OCI-M1 (cell line): ENCODE measurements around the gene NOLC1.

Experiments used
- DNase-seq: peaks from one replicate; lab custom pipeline; 2025; lab: John Stamatoyannopoulos, UW

The NOLC1 gene

DNA sequence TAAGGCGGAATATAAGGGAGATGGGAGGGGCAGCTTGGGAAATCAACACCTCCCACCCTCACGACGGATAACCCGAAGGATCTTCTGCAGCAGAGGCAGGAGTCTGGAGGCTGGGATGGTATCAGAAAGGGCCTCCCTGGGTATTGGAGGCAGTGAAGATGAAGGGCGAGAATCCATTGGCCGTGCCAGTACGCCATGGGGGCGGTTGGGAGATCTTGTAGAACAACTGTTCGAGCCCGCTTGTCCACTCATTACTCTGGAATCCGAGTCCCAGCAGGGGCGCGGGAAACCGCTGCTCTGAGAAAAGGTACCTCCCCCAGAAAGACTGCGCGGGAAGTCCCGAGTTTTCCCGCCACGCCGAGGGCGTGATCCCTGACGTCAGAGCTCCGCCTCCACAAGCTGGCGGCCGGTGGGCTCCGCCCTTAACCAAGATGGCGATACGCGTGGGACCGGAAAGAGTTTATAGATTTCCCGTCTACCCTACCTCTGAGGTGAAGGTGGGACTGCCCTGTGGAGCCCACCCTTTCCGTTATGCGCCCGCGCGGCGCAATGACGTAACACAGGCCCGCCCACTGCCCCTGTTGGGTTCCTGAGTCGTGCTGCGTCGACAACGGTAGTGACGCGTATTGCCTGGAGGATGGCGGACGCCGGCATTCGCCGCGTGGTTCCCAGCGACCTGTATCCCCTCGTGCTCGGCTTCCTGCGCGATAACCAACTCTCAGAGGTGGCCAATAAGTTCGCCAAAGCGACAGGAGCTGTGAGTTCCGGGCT is at the start of gene NOLC1:
TSS of gene NOLC1 (plus strand) at position 616 of the 771 bp plus-strand sequence. CDS start at position 638, 22 bp downstream.
- DNase-seq, result peak; percentile 100

DNA sequence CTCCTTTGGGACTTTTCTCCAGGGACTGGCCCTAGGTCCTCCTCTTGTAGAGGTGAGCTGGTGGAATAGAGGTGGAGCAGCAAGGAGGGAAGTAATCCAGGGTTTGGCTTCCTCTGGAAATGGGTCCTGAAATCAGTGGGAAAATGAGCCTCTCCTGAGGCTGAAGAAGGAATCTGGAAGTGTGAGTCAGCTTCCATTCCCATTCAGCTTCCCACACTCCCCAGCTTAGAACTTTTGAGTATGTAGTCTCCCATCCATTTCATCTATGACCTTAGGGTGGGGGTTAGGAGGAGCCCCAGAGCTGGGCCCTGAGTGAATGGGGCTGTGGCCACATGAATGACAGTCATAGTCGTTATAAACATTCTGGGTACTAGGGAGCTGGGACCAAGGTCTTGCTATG is 49.8 kb upstream of the NOLC1 start:
- no peak for DNase-seq

- no peak for DNase-seq
These were observed 45.2 kb upstream of the NOLC1 start for GRCh38 chr10:102106998-102107397.

DNA sequence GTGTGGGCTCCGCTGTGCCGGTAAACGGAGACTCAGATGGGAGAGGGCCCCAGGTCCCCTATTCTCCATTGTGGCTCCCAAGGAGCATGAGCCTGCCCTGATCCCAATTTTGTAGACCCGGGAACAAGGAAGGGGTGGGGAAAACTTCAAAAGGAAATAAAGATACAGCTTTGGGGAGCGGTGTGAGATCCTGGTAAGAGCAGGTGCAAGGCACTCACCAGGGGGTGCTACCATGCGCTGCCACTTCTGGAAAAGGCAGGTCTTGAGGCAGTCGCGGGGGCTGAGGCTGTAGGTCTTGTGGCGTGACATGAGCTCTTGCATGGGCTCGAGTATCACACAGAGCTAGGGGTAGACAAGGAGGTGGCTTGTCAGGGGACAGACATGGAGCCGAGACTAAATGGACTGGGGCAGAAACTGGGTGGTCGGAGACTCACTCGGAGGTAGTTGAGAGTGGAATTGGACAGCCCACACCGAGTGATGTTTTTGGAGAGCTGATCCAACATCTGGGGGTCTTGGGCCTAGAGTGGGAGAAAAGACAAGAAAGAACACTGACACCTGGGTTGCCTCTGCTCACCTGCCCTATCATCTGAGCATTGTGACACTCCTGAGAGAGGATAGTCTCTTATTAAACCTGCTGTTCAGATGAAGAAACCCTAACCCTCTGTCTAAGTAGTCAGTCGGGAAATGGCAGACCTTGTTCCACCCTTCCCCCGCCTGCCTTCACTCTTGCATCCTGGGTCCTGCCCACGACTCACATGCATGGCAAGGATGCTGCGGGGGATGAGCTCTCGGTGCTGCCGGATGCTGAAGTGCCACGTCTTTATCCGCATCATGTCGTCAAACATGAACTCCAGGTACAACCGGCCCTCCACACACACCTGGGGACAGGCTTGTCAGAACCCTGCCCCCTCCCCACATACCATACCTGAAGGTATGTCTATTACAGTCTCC is 42.7 kb upstream of the NOLC1 start:
- no peak for DNase-seq

GRCh38 chr10:102111276-102111675 is 40.9 kb upstream of the NOLC1 start:
- no peak for DNase-seq

- peak; percentile 98 for DNase-seq
These were observed 39.9 kb upstream of the NOLC1 start for GRCh38 chr10:102112210-102112817.

DNA sequence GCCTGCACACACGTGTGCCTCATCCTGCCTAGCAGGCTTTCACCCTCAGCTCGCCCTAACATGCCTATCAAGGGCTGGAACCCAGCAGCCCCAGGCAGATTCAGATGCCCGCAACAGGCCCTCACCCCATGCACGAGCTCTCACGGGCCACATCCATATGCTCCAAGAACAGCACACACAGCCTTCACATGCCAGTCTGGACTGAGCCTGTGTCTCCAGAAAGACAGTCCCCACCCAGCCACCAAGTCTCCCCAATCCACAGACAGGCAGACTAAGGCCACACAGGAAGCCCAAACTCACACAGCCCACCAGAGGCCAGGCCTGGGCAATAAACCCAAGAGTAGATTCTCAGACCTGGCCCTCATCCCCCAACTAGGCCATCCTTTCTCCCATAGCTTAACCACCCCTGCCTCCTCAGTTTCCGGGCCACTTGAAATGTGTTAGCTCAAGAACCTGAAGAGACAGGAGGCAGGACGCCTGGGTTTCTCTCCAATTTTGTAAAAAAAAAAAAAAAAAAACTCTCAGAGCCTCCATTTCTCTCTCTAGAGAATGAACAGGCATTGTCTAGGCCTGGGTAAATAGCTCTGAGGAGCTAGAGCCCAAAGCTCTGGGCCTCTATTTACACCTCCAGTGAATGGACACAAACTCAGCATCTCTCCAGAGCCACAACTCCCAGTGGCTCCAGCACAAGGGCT is 38.8 kb upstream of the NOLC1 start:
- peak; percentile 80 for DNase-seq

GRCh38 chr10:102113956-102114857 is 38.0 kb upstream of the NOLC1 start:
- peak; percentile 51 for DNase-seq

DNA sequence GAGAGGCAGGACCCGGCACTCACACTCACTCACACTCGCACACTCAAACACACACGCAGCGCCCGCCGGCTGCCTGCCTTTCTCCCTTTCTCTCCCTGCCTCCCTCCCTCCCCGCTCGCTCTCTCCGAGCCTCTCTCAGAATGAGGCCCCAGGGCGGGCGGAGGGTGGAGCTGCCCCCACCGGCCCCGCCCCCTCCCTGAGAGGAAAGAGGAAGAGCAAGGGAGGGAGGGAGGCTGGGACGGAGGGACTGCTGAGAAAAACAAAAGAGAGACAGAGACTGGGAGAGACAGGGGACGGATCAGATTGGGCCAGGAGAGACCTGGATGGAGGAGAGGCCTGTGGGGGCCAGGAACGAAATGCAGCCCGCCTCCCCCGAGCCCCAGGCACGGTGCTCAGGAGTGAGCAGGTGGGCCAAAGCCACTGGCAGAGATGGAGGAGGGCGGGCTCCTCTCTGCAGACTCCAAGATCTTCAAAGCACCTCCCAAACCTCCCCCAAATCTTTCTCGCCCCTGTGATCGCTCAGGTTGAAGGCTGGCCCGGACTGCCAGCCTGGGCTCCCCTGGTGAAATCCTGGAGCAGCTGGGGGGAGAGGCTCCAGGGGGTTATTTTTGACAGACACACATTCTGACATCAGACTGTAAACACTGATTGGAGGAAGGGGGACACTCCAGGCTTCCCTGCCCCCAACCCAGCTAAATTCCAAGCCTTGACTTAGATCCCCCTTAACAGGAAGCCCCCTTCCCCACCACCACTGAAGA is 37.1 kb upstream of the NOLC1 start:
- peak; percentile 97 for DNase-seq

GRCh38 chr10:102115775-102116174 is 36.4 kb upstream of the NOLC1 start:
- DNase-seq, result peak; percentile 49

DNA sequence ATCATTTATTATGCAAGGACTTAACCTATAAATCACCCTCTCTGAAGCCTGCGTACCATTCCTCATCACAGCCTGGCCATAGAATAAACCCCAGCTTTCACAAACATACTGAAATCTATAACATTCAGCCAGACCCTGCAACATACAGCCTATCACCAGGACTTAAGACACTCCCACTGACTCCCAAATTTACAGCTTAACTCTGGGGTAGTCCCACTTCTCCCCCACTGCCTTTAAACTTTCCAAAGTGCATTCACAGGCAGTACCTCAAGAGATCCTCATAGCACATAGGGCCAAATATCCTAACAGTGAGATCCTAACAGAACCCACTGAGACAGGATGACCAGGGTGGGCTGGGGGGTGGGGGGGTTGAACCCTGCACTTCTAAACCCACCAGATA is 35.5 kb upstream of the NOLC1 start:
- no peak for DNase-seq

DNA sequence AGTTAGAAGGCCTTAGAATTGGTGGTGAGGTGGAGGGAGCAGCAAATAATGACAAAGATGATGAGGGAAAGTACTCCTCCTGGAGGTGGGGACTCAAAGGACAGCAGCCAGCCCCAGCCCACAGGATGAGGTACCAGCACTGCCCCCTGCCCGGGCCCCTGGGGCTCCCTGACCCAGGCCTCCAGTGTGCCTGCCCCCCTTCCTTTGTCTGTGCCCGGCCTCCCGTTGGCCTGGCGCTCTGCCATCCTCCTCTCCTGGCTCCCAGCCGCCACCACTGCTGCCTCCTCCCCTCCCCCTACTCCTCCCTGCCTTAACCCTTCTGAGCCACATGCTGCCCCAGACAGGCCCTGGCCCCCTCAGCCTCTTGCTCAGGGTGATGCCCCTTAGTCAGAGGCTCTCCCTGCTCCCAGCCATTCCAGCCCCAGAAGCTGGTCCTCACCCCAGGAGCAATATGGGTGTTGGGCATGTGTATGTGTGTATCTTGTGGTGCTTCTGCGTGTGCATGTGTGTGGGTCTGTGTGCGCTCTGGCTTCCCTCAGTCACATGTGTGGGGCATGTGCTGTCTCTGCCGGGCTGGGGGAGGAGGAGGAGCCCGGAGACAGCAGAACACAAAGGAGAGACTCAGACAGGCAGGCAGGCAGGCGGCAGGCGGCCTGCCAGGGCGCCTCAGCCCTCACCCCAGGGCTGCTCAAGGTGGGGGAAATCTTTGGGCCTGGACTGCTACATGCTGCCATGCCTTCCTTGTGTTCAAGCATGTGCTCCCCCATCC is 34.6 kb upstream of the NOLC1 start:
- DNase-seq, result peak; percentile 95

DNA sequence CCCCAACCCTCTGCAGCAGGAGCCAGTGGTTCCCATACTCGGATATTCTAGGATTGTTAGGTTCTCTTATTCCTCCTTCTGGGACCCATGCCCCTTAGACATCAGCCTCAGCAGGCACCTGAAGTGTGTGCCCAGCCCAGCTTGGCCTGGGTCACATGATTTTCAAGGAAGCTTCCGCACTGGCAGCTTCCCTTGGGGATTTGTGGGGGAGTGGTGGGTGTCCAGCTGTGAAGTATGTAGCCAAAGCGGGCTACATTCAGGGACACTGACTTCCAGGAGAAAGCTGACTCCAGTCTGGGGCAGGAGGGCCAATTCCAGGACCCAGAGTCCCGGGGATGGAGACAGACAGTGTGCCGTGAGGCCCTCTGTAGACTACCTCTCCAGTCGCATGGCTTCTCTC is 33.3 kb upstream of the NOLC1 start:
- peak; percentile 77 for DNase-seq

GRCh38 chr10:102119417-102120141 is 32.6 kb upstream of the NOLC1 start:
- DNase-seq, result peak; percentile 91

- peak; percentile 91 for DNase-seq
These were observed 31.8 kb upstream of the NOLC1 start, which contains the start of gene LDB1 for GRCh38 chr10:102120142-102120990. Gene LDB1 (minus strand): TSS chr10:102120368. CDS start chr10:102120110, 258 bp downstream.

DNA sequence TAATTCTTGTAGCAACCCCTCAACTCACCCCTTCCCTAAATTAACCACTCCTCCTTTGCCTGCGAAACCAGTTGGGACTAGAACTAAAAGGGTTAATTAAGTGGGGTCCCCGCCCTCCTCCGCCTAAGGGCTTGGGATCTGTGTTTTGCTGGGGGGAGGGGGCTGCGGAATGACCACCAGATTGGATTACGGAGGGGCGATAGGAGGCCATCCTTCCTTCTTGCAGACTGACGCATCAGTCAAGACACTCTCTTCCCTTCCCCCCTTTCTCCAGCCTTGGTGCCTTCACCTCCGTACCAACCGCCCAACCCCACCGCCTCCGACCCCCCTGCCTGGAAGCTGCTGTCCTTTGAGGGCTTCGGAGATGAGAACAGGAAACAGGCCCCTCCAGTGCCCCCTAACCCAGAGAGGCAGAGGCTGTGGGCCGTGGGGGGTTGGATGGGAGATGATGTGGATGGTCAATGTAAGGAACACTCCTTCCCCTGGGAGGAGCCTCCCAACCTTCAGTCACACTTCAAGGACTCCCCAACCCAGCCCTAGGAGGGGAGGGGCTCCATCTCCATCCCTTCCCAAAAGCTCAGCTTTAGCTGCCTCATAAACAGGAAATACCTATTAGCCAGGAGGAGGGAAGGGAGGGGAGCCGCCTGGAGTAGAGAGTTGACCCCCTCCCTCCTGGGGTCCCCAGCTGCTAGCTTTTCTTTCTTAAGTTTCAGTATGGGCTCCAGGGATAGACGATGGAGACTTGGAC is 31.0 kb upstream of the NOLC1 start:
- peak; percentile 80 for DNase-seq
